Measurements from ENCODE around the gene GNB4. TPM values are rescaled to one million over a fixed set of nuclear protein-coding genes. Genes with fewer than 3 reads are reported as not detected.

Gene GNB4
- total RNA-seq, 4 donors from 2014 or later = 14.5 to 43.7 (median 28.8) TPM

- peaks cover 12 to 28% of the 10 kb centered on the region in 2 donors for H3K36me3 ChIP-seq
- no peaks in the 10 kb centered on the region for H3K9me3 ChIP-seq
- no peaks in the 10 kb centered on the region for H3K4me1 ChIP-seq
- no peak overlapping the region for H3K4me3 ChIP-seq (replicated peaks in 1 of 3)
- TF ChIP-seq POLR2A (IDR thresholded peaks at IDR 0.05) (no peak), CTCF (IDR thresholded peaks at IDR 0.05) (no peak)
- no peak overlapping the region for H3K27ac ChIP-seq
- 84 to 98% methylated on average over 1 of the region's 1 CpG for WGBS, 2 donors
- intact Hi-C loops (cut with DNase I) = no loop called here
- DNase-seq = no peak
- H3K27me3 ChIP-seq = no peaks in the 10 kb centered on the region
These were observed 81.6 kb downstream of the GNB4 start for GRCh38 chr3:179369621-179370020.

GRCh38 chr3:179363332-179363731 is 87.9 kb downstream of the GNB4 start:
- no peaks in the 10 kb centered on the region for H3K4me1 ChIP-seq
- H3K27me3 ChIP-seq = no peaks in the 10 kb centered on the region
- intact Hi-C loops (cut with DNase I) = no loop called here
- H3K36me3 ChIP-seq = peaks cover 30 to 40% of the 10 kb centered on the region in 2 donors
- no peak overlapping the region for H3K4me3 ChIP-seq (replicated peaks in 1 of 3)
- H3K27ac ChIP-seq = no peak overlapping the region
- DNase-seq = no peak
- TF ChIP-seq POLR2A (IDR thresholded peaks at IDR 0.05) (no peak), CTCF (IDR thresholded peaks at IDR 0.05) (no peak)
- H3K9me3 ChIP-seq = no peaks in the 10 kb centered on the region
- 94 to 97% methylated on average over 5 of the region's 5 CpGs for WGBS, 2 donors

GRCh38 chr3:179355996-179356395 is 95.3 kb downstream of the GNB4 start:
- Histone ChIP-seq H3K4me3 (replicated peaks in 1 of 3) (no peak overlapping the region), H3K36me3 (peaks cover 26 to 36% of the 10 kb centered on the region in 2 donors), H3K27me3 (no peaks in the 10 kb centered on the region), H3K4me1 (no peaks in the 10 kb centered on the region), H3K9me3 (no peaks in the 10 kb centered on the region), H3K27ac (no peak overlapping the region)
- no peak for TF ChIP-seq CTCF (IDR thresholded peaks at IDR 0.05)
- TF ChIP-seq POLR2A (IDR thresholded peaks at IDR 0.05) = no peak
- intact Hi-C loops (cut with DNase I) = no loop called here
- 86 to 92% methylated on average over 1 of the region's 1 CpG for WGBS, 2 donors
- DNase-seq = no peak

GRCh38 chr3:179348325-179349013 is 102.8 kb downstream of the GNB4 start:
- H3K4me3 ChIP-seq (replicated peaks in 1 of 3) = peak overlapping the region in 2 of 3 donors; percentile 79 to 87
- H3K4me1 ChIP-seq = peaks cover 4 to 9% of the 10 kb centered on the region in 2 donors
- TF ChIP-seq POLR2A (IDR thresholded peaks at IDR 0.05) (no peak), CTCF (IDR thresholded peaks at IDR 0.05) (no peak)
- intact Hi-C loops (cut with DNase I) = no loop called here
- H3K27me3 ChIP-seq = no peaks in the 10 kb centered on the region
- no peaks in the 10 kb centered on the region for H3K9me3 ChIP-seq
- H3K27ac ChIP-seq = peak overlapping the region; percentile 49 to 84 (median 69)
- peaks cover 9 to 12% of the 10 kb centered on the region in 2 donors for H3K36me3 ChIP-seq
- DNase-seq = no peak
- WGBS, 2 donors = 28 to 33% methylated on average over 5 of the region's 5 CpGs

GRCh38 chr3:179347345-179348194 is 103.7 kb downstream of the GNB4 start, which contains the start of gene MFN1:
TSS of gene MFN1 (plus strand) at chr3:179347709. CDS start at chr3:179348852, 1,143 bp downstream.
- H3K4me3 ChIP-seq (replicated peaks in 1 of 3) = peak within 1 kb of the TSS; percentile 72 to 87 (median 79)
- TF ChIP-seq POLR2A (IDR thresholded peaks at IDR 0.05) = peak; percentile 39 to 93
- no peak for TF ChIP-seq CTCF (IDR thresholded peaks at IDR 0.05)
- intact Hi-C loops (cut with DNase I) = no loop called here
- WGBS, 2 donors = 1 to 2% methylated on average over 40 to 43 of the region's 63 CpGs
- peak; percentile 97 for DNase-seq
- peaks cover 4 to 9% of the 10 kb centered on the region in 2 donors for H3K4me1 ChIP-seq
- H3K27ac ChIP-seq = peak within 1 kb of the TSS; percentile 69 to 84 (median 84)
- no peaks in the 10 kb centered on the region for H3K27me3 ChIP-seq
- H3K9me3 ChIP-seq = no peaks in the 10 kb centered on the region
- peaks cover 5 to 9% of the 10 kb centered on the region in 2 donors for H3K36me3 ChIP-seq

Data from thyroid gland (tissue), 4 donors.